Ishikawa (cell line): ENCODE results near the gene CARD9.

Source experiments
- CEBPB ChIP-seq: IDR thresholded peaks from 2 replicates; pipeline ENCODE4 v1.6.1; 2012
- CREB1 ChIP-seq: IDR thresholded peaks from 2 replicates; pipeline ENCODE4 v1.6.1; 2012; ENCODE audit warnings: low read depth
- EGR1 ChIP-seq: IDR thresholded peaks from 2 replicates; pipeline ENCODE4 v1.6.1; 2012
- EP300 ChIP-seq: IDR thresholded peaks from 2 replicates; pipeline ENCODE4 v1.6.1; 2012; ENCODE audit warnings: borderline replicate concordance
- FOXM1 ChIP-seq: IDR thresholded peaks from 2 replicates; pipeline ENCODE4 v1.6.1; 2012; ENCODE audit warnings: low read depth, borderline replicate concordance
- MAX ChIP-seq: IDR thresholded peaks from 2 replicates; pipeline ENCODE4 v1.6.1; 2012
- NFIC ChIP-seq: IDR thresholded peaks from 2 replicates; pipeline ENCODE4 v1.6.1; 2012
- RAD21 ChIP-seq: IDR thresholded peaks from 2 replicates; pipeline ENCODE4 v1.6.1; 2012; ENCODE audit warnings: low read depth
- REST ChIP-seq: IDR thresholded peaks from 2 replicates; pipeline ENCODE4 v1.6.1; 2012; ENCODE audit warnings: low read depth, mild to moderate bottlenecking
- TAF1 ChIP-seq: IDR thresholded peaks from 2 replicates; pipeline ENCODE4 v1.6.1; 2012; ENCODE audit warnings: low read depth, mild to moderate bottlenecking
- TCF12 ChIP-seq: IDR thresholded peaks from 2 replicates; pipeline ENCODE4 v1.6.1; 2012; ENCODE audit warnings: low read depth
- TEAD4 ChIP-seq: IDR thresholded peaks from 2 replicates; pipeline ENCODE4 v1.6.1; 2012
- USF1 ChIP-seq: IDR thresholded peaks from 2 replicates; pipeline ENCODE4 v1.6.1; 2012
- YY1 ChIP-seq: IDR thresholded peaks from 2 replicates; pipeline ENCODE4 v1.6.1; 2012; ENCODE audit warnings: low read depth
- ZBTB7A ChIP-seq: IDR thresholded peaks from 2 replicates; pipeline ENCODE4 v1.6.1; 2012; ENCODE audit warnings: low read depth

Gene CARD9

GRCh38 chr9:136395020-136395340 is 21.5 kb upstream of the CARD9 start:
- TF ChIP-seq CEBPB (no peak), MAX (no peak), FOXM1 (no peak), TCF12 (no peak), ZBTB7A (no peak), EGR1 (no peak), REST (no peak), YY1 (no peak), USF1 (no peak), RAD21 (no peak), TEAD4 (no peak), TAF1 (no peak), CREB1 (no peak), NFIC (no peak)

GRCh38 chr9:136394312-136395019 is 21.0 kb upstream of the CARD9 start:
- no peak for TF ChIP-seq CREB1

GRCh38 chr9:136393531-136393930 is 20.1 kb upstream of the CARD9 start:
- TF ChIP-seq CREB1 (no peak), CEBPB (no peak), USF1 (no peak), RAD21 (no peak), EP300 (no peak), NFIC (no peak), MAX (no peak), YY1 (no peak), TEAD4 (no peak), ZBTB7A (no peak), FOXM1 (no peak), REST (no peak), EGR1 (no peak), TAF1 (no peak), TCF12 (no peak)

- TF ChIP-seq ZBTB7A (no peak), CREB1 (no peak), YY1 (no peak), EGR1 (no peak), FOXM1 (no peak), RAD21 (no peak)
These were observed 19.3 kb upstream of the CARD9 start for GRCh38 chr9:136392538-136393449.

- no peak for TF ChIP-seq CREB1
- TF ChIP-seq RAD21, result no peak
- TF ChIP-seq EGR1, result no peak
- no peak for TF ChIP-seq TEAD4
These were observed 18.5 kb upstream of the CARD9 start for GRCh38 chr9:136391737-136392537.
